T-helper 2 cell (primary cell): Measurements from ENCODE around the gene MMP23B.
"Not testable (repeated sequence)": the region's sequence is repeated elsewhere in the genome, so short reads cannot be mapped to it uniquely, and the experiment has no call there.

Experiments used
- DNase-seq, 5 experiments: peaks; one replicate each; pipeline versions ENCODE4 v3.0.0 to v3.0.0-alpha.2; 2012 to 2022
- total RNA-seq, 2 donors: gene quantifications; one replicate each; lab custom pipeline; 2026; lab: John Stamatoyannopoulos, UW

MMP23B gene
- 0 to 0.20 reads per million in 2 donors for total RNA-seq

- no peak for DNase-seq
Measured at GRCh38 chr1:1631782-1632420, at the start of gene MMP23B. TSS of gene MMP23B (plus strand) at chr1:1632173. CDS start at chr1:1632219, 46 bp downstream.

DNA sequence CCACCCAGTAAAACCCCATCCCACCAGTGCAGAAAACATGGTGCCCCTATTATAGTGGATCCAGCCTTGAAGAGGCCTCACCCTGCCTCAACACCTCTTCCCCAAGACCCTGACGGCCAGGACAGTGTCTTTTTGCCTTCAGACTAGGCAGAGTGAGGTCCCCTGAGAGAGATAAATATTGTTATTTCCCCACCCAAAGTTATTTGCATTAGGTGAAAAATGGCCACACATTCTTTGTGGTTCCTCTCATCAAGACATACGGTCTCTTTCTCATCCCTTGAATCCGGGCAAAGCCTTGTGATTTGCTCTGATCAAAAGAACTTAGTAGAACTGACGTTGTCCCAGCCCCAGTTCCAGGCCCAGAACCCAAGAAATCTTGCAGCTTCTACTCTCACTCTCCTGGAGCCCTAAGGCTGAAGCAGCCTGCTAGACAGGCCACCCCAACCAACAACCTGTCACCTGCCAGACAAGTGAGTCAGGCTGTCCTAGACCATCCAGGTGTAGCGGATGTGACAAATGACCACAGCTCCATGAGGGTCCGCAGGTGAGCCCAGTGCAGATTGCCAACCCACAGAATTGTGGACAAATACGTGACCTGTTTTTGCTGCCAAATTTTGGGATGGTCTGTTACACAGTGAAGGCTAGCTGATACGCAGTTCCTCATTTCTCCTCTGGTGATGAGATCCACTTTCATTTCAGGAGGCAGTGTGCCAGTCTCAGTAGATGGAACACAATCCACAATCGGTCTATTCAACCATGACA lies 49.2 kb upstream of the MMP23B start:
- DNase-seq, result no peak

- no peak for DNase-seq
Measured at GRCh38 chr1:1583347-1584010, 48.5 kb upstream of the MMP23B start.

DNA sequence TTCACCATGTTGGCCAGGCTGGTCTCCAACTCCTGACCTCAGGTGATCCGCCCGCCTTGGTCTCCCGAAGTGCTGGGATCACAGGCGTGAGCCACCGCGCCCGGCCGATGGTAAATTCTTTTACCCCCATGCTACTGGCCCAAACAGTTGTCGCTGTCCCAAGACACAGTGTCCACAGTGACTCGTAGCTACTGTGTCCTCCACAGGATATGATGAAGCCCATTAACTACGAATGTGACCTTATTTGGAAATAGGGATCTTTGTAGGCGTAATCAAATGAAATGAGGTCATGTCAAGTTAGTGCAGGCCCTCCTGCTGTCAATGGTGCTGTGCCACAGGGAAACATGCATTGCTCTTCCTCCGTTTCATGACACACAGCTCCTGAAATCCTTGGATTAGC lies 40.5 kb upstream of the MMP23B start:
- DNase-seq, result no peak

DNA sequence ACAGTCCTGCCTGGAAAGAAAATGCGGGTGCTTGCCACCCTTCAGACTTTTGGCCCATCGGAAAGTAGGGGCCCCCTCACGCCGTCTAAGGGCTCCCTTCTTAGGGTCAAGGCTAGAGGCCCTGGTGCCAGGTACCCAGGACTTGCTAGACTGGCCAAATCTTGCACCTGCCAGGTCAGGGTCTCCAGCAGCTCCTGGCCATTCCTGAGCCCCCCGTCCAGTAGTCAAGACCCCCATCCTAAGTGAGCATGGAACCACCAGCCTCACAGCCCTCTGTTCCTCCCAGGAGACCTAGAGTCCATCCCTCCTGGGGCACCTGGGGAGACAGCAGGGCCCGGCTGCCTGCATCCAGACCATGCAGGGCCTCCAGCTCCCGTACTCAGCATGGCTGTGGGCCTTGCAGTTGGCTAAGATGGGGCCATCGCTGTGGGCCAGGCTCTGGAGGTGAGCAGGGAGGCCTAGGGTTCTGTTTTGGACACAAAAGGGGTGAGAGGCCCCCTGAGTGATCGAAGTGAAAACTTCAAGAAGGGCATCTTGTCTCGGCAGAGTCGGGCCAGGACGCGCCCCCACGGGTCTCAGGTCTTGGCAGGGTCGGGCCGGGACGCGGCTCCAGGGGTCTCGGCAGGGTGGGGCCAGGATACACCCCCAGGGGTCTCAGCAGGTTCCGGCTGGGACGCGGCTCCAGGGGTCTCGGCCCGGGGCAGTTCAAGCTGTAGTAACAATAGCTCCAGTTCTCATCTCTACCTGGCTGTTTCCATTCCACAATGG lies 38.0 kb upstream of the MMP23B start:
- no peak for DNase-seq

GRCh38 chr1:1594602-1595260 lies 37.2 kb upstream of the MMP23B start:
- DNase-seq, result no peak

DNA sequence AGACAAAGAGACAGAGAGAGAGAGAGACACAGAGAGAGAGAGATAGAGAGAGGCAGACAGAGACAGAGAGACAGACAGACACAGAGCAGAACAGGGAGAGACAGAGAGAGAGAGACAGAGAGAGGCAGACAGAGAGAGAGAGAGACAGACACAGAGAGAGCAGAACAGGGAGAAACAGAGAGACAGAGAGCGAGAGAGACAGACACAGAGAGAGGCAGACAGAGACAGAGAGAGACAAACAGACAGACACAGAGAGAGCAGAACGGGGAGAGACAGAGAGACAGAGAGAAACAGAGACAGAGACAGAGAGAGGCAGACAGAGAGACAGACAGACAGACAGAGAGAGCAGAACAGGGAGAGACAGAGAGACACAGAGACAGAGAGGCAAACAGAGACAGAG lies 36.6 kb upstream of the MMP23B start:
- DNase-seq, result not testable (repeated sequence)

- DNase-seq, result no peak
Measured at GRCh38 chr1:1596493-1597274, 35.3 kb upstream of the MMP23B start.

DNA sequence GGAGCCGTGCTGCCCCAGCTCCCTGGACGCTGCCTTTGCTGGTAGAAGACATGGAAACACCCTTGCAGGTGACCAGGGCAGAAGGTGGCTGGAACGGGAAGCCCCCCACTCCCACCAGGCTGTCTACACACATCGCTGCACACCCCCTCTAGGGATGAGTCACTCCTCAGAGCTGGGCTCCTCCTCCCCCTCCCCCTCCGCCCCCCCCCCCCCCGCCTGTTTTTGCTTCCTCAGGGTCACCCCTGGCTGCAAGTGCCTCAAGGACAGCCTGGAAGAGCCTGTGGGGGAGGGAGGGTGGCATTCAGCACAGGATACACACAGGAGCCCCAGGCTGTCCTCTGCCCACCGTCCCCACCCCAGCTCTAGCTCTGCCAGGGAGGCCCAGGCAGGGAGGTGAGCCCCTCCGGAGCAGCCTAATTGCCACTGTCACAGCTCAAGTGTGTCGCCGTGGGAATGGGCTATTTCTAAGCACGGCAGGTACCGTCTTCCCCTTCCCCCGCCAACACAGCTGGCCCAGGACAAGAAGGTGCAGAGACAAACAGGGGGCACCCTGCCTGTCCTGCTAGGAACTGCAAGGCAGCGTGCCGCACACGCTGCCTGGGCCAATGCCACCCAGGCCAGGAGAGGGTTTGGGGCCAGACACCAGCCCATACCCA lies 34.6 kb upstream of the MMP23B start:
- DNase-seq, result peak in 1 of 5 experiments; percentile 49

DNA sequence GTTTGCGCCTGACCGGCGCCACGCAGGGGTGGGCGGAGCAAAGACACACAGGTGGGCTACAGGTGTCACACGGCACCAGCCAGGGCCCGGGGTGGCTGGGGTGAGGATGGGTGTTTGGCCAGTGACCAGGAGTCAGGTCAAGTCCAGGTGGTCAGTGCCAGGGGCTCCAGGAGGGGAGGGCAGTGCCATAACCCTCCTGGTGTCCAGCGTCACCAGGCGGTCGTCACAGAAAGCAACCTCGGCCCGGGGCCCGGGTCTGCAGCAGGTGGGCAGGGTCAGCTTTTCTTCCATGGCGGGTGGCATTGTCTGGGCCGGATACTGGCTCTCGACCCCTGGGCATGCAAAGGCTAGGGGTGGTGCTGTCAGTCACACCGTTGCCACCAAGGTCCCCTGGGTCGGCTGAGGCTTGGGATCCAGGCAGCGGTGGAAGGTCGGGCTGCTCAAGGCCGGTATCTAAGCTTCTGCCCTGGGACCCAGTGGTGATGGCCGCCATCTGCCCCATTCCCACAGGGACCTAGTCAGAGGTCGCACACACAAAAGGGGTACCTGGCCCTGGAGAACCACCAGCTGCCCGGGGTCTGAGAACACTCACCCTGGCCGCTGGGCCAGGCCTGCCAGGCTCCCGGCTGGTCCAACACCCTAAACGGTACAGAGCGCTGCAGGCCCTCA lies 33.8 kb upstream of the MMP23B start:
- DNase-seq, result no peak

- DNase-seq, result no peak
Measured at GRCh38 chr1:1598720-1599029, 33.3 kb upstream of the MMP23B start.

DNA sequence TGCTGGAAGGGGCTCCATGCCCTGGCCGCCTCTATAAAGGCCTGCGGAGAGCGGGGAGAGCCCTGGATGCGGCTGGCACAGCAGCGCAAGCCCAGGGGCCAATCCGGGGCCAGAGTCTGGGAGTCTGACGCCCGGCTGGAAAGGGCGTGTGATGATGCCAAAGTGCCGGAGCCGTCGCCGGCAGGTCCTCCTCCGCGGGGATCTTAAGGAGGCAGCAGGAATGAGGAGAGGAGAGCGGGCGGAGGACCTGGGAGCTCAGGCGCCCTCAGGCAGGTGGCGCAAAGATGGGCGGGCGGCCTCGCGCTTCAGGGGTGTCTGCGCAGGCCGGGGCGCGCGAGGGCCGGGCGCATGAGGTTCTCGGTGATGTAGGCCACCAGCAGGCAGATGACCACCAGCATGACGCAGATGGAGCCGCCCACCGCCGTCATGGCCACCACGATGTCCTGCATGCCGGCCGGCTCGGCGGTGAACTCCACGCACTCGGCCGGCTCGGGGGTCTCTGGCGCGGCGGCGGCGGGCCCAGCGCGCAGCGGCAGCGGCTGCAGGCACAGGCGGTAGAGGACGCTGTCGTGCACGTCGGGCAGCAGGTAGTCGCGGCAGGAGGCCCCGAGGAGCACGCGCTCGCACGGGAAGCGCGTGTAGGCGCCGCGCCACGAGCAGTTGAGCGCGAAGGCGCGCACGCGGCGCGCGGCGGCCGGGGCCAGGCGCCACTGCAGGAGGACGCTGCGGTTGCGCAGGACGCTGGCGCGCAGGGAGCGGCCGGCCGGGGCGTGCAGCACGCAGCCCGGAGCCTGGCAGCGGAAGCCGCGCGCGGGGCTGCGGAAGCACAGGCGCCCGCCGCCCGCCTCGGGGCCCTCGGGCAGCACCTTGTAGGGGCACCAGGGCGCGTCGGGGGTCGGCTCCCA lies 32.7 kb upstream of the MMP23B start:
- DNase-seq, result peak in 2 of 5 experiments; percentile 20 to 79

GRCh38 chr1:1599935-1600860 lies 31.8 kb upstream of the MMP23B start, which contains the start of gene FNDC10:
TSS of gene FNDC10 (minus strand) at chr1:1600135. CDS start at chr1:1600015, 120 bp downstream.
- no peak for DNase-seq

- DNase-seq, result no peak
Measured at GRCh38 chr1:1600861-1601563, 31.0 kb upstream of the MMP23B start.

DNA sequence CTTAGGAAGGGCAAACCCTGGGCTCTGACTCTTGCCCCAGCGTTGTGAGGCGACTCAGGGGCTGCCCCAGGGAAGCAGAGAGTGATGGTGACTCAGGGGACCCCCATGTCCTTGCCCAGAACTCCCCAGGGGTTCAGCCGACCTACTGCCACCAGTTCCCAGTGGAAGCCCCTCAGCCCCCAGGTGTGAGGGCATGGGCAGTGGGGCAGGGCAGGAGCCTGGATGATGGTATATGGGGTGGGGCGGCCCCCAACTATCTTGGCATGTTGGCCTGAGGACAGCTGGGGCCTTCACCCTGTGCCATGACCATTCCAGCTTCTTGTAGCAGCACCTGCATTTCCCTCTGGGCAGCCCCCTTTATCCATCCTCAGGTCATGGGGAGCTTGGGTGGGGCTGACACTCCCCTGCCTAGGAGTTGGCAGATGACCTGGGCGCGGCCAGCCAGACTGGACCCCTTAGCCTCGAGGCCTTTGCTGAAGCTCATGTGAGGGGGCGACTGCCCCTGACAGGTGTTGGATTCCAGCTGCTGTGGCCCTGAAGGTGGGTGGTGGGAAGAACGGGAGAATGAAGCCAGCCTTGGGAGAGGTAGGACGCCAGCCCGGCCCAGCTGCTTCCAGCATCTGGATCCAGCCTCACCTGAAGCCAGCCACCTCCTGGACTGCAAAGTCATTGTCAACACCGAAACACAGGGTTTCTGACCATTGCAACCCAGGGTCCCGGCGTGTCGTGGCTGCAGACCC lies 30.2 kb upstream of the MMP23B start:
- DNase-seq, result no peak

GRCh38 chr1:1602304-1602967 lies 29.5 kb upstream of the MMP23B start:
- no peak for DNase-seq
